GM12873 (cell line): ENCODE measurements around the gene ADAM11.

Experiments
- TF ChIP-seq, protein P1 (sequence below): IDR thresholded peaks from 2 replicates; pipeline ENCODE4 v1.5.1; 2012; ENCODE audit warnings: low read depth, mild to moderate bottlenecking, moderate library complexity, low read length, control low read depth; ENCODE audit not compliant: insufficient read depth; ENCODE audit errors: missing control alignments

ADAM11 gene

GRCh38 chr17:44830359-44831288 is 71.8 kb downstream of the ADAM11 start:
- TF ChIP-seq, protein P1, sequence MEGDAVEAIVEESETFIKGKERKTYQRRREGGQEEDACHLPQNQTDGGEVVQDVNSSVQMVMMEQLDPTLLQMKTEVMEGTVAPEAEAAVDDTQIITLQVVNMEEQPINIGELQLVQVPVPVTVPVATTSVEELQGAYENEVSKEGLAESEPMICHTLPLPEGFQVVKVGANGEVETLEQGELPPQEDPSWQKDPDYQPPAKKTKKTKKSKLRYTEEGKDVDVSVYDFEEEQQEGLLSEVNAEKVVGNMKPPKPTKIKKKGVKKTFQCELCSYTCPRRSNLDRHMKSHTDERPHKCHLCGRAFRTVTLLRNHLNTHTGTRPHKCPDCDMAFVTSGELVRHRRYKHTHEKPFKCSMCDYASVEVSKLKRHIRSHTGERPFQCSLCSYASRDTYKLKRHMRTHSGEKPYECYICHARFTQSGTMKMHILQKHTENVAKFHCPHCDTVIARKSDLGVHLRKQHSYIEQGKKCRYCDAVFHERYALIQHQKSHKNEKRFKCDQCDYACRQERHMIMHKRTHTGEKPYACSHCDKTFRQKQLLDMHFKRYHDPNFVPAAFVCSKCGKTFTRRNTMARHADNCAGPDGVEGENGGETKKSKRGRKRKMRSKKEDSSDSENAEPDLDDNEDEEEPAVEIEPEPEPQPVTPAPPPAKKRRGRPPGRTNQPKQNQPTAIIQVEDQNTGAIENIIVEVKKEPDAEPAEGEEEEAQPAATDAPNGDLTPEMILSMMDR: no peak

DNA sequence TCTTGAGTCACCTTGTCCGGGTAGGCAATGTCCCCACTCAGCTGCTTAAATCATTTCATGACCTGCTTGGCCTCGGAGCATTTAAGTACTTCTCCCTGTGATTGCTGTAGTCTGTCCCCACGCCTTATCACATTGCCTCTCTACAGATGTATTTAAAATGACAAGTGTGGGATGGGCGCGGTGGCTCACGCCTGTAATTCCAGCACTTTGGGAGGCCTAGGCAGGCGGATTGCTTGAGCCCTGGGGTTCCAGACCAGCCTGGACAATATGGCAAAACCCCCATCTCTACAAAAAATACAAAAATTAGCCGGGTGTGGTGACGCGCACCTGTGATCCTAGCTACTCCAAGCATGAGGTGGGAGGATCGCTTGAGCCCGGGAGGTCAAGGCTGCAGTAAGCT is 72.6 kb downstream of the ADAM11 start:
- TF ChIP-seq, protein P1: no peak
